KOPT-K1 (cell line): Measurements from ENCODE around the gene CISH.

Experiments
- H3K27ac ChIP-seq: fragments of 200-600 bp; sonication (generic); 2 replicates; pipeline ENCODE4 v1.5.1; 2016; ENCODE audit warnings: antibody characterized with exemption, mild to moderate bottlenecking, low read depth, low read length; ENCODE audit not compliant: poor library complexity, severe bottlenecking
- H3K36me3 ChIP-seq: fragments of 200-600 bp; sonication (generic); 2 replicates; pipeline ENCODE4 v1.5.1; 2017; ENCODE audit warnings: antibody characterized with exemption, mild to moderate bottlenecking, low read length, moderate library complexity; ENCODE audit not compliant: insufficient read depth
- H3K9me3 ChIP-seq: fragments of 200-600 bp; sonication (generic); 2 replicates; pipeline ENCODE4 v1.5.1; 2017; ENCODE audit warnings: antibody characterized with exemption, low read length, mild to moderate bottlenecking; ENCODE audit not compliant: insufficient read depth, poor library complexity, severe bottlenecking

The CISH gene

GRCh38 chr3:50611464-50612233 is at the start of gene CISH:
Gene CISH, minus strand, starts transcription at chr3:50611774. Its CDS starts 124 bp downstream, at chr3:50611650.
- Histone ChIP-seq H3K9me3 (peaks cover 13% of the 10 kb centered on the region), H3K36me3 (peaks cover 48% of the 10 kb centered on the region), H3K27ac (peak within 1 kb of the TSS; percentile 100)

DNA sequence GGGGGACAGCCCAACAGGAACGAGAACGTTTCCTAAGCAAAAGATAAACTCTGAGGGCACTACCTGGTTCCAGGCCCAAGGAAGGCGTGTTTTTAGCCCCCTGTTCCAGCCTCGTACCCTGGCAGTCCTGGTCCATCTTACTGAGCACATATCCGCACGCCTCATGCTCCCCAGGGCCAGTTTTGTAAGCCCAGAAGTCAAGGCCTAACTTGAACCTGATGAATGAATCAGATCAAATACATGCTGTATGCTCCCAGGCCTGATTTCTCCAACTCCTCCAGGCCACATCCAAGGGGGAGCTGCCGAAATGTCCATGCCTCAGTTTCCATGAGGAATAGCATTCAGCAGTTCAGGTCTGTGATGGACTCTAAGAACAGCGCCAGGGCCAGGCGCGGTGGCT is 48.8 kb upstream of the CISH start:
- no peaks in the 10 kb centered on the region for H3K36me3 ChIP-seq
- no peak overlapping the region for H3K27ac ChIP-seq
- no peaks in the 10 kb centered on the region for H3K9me3 ChIP-seq

DNA sequence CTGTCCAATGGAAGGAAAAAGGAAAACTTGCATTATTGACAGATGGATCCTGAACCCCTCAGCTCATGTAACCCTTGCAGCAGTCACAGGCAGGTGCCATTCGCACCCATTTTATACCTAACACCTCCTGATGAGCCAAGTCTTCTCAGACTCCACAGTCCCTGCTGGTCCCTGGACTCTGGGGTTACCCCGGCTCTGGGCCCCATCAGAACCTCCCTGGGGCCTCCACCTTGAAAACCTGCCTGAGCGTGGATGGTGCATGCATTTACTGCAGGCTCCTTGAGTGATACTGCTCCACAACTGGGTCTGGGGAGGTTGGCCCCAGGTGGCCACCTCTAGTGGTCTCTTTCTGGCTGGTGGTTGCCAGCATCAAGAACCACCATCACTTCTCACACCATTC is 47.3 kb upstream of the CISH start:
- H3K27ac ChIP-seq, result no peak overlapping the region
- no peaks in the 10 kb centered on the region for H3K9me3 ChIP-seq
- no peaks in the 10 kb centered on the region for H3K36me3 ChIP-seq

GRCh38 chr3:50658416-50658815 is 46.8 kb upstream of the CISH start:
- Histone ChIP-seq H3K27ac (no peak overlapping the region), H3K9me3 (no peaks in the 10 kb centered on the region), H3K36me3 (no peaks in the 10 kb centered on the region)

- Histone ChIP-seq H3K27ac (no peak overlapping the region), H3K9me3 (no peaks in the 10 kb centered on the region), H3K36me3 (no peaks in the 10 kb centered on the region)
Observed at GRCh38 chr3:50657816-50658215, 46.2 kb upstream of the CISH start.

GRCh38 chr3:50657407-50657806 is 45.8 kb upstream of the CISH start:
- H3K36me3 ChIP-seq, result no peaks in the 10 kb centered on the region
- no peaks in the 10 kb centered on the region for H3K9me3 ChIP-seq
- no peak overlapping the region for H3K27ac ChIP-seq

DNA sequence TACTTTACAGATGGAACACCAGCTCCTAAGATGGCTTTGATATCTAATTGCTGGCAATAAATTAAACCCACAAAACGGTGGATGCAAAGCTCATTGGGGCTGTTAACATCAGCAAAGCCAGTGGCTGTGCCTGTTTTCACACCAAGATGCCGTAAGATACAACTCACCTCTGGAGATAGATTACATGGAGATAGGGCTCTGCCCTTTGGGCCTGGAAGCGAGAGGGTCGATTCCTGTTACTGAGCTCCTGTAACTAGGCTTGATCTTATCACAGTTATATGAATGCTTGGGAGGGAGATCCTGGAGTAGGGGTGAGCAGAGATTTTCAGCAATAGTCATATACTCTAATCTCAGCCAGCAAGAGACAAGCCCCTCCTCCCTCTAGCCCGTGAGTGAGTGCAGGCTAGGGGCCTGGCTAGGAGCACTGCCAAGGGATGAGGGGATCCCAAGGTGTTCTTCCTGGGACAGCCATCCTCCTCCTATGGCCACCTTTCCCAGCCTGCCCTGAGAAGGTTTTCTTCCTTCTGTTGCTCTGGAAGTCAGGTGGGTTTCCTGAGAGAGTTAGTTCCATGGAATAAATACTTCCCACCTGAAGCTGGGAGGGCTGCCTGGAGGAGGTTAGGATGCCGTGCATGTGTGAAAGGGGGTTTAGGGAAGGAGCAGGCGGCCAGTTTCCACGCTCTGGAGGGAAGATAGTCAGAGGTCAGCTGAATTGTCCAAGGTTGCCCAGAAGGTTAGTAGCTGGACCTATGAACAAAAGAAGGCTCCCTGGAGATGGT is 45.0 kb upstream of the CISH start:
- H3K36me3 ChIP-seq, result no peaks in the 10 kb centered on the region
- no peaks in the 10 kb centered on the region for H3K9me3 ChIP-seq
- H3K27ac ChIP-seq, result no peak overlapping the region

DNA sequence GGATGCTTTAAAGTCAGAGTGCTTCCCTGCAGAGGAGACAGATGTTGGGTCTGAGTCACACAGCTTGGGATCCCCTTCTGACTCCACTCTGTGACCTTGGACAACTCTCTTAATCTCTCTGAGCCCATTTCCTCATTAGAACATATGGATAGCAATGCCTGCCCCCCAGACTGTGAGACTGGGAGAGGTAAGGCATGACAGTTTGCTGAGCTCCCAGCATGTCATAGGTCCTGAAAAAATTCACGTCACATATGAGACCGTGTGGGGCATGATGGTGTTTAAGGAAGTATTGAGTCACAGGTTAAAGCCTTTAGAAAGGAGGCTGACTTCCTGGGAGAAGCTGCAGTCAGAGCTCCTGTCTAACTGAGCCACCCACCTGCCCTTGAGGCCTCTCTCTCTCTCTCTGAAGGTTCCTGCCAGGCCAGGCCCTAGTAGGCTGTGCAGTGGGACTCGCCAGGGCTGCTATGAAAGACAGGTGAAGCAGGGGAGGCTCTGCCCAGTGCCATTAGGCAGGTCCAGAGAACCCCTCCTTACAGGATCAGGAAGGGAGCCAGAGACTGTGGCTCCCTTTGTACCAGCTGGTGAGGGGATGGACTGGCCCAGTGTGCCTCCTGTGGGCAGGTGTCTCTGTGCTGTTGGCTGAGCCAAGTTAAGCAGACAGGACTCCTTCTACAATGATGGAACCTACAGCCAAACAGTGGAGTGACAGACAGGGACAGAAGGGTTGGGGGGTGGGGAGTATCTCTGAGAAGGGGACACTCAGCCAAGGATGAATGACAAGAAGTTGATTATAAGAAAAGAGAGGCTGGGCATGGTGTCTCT is 43.6 kb upstream of the CISH start:
- Histone ChIP-seq H3K36me3 (peaks cover 5% of the 10 kb centered on the region; the same call in 1 of the 2 replicates), H3K27ac (no peak overlapping the region), H3K9me3 (no peaks in the 10 kb centered on the region)

DNA sequence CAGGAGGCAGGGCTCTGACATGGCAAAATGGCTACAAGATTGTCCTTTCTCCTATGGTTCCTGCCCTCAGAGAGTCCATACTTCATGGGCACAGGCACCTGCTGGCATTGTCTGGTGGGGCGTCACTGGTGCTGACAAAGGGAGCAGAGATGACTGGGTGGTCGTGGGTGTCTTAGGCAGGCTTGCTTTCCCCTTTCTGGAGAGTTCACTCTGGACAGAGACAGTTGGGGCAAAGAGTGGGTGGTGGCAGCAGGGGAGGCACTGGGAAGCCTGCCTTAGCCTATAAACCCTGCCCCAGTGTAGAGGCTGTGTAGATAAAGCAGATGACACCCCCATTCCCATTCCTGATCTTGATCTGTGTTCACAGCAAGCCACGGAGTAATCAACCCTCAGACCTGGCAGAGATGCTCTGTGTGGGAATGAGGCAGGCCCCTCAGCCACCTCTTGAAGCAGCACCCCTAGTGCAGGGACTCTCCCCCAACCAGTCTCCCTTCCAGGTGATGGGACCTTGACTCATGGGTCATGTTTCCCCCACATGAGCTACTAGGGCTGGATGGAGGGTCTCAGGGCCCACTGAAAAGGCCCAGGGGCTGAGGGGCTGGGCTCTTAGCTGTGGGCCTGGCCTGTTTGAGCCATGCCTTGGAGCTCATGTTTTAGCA is 42.5 kb upstream of the CISH start:
- Histone ChIP-seq H3K9me3 (no peaks in the 10 kb centered on the region), H3K36me3 (peaks cover 16% of the 10 kb centered on the region)

DNA sequence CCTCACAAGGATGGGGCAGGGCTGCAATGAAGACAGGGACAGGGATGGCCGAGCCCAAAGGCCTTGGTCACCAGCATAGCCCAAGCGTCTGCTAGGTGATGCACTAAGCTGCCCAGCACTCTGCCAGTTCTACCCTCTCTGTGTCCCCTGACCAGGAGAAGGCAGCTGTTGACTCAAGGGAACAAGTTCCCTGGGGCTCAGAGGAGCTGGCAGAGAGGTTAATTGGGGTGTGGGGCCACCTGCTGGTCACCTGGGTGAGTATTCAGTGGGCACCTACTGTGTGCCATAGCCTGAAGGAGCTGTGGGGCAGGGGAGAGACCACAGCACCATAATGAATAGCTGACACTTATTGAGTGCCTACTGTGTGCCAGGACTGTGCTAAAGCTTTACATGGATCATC is 41.1 kb upstream of the CISH start:
- H3K9me3 ChIP-seq, result no peaks in the 10 kb centered on the region
- H3K27ac ChIP-seq, result no peak overlapping the region
- peaks cover 30% of the 10 kb centered on the region for H3K36me3 ChIP-seq

More for the DNA sequence above, 42.5 kb upstream of the CISH start:
- no peak overlapping the region for H3K27ac ChIP-seq

DNA sequence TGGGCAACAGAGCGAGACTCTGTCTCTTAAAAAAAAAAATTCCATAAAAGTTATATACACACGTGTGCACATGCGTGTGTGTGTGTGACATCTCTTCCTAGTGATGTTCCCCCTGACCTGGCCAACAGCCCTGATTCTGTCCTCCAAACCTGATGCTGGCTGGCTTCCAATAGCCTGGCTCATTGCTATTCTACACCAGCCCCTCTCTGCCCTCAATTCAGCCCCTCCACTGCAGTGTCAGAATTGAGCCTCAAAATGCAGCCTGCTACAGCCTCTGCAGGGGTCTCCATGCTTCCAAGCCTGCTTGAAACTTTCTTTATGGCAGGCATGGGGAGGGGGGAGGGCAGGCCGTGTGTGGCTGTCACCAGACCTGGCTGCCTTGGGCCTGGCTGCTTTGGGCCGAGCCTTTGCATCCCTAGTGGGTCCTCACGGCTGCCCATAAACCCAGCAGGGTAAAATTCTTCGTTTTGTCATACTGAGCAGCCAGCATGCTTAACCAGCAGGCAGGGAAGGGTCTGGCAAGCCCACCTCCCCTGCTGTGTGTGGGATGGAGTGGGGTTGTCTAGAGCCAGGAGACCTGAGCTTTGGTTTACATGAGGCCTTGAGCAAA is 40.5 kb upstream of the CISH start:
- peaks cover 37% of the 10 kb centered on the region for H3K36me3 ChIP-seq
- no peaks in the 10 kb centered on the region for H3K9me3 ChIP-seq
- H3K27ac ChIP-seq, result no peak overlapping the region

- Histone ChIP-seq H3K36me3 (peaks cover 43% of the 10 kb centered on the region), H3K9me3 (no peaks in the 10 kb centered on the region), H3K27ac (no peak overlapping the region)
Observed at GRCh38 chr3:50651445-50651844, 39.9 kb upstream of the CISH start.

DNA sequence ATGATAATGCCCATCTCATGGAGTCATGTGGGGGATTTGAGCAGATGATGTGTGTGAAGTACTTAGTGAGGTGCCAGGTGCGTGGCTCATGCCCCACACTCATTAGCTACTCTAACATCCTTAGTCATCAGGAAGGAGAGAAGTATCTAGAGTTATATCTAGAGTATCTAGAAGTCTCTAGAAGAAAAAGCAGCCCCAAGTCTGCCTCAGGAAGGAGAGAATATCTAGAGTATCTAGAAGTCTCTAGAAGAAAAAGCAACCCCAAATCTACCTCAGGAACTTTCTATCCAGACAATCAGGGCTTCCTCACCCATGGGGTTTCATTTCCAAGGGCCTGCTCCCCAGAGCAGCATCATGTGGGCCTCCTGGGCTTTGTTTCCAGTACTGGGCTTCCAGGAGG is 38.4 kb upstream of the CISH start:
- Histone ChIP-seq H3K9me3 (no peaks in the 10 kb centered on the region), H3K36me3 (peaks cover 57% of the 10 kb centered on the region), H3K27ac (no peak overlapping the region)

GRCh38 chr3:50649451-50649931 is 37.9 kb upstream of the CISH start:
- Histone ChIP-seq H3K9me3 (no peaks in the 10 kb centered on the region), H3K27ac (no peak overlapping the region), H3K36me3 (peaks cover 62% of the 10 kb centered on the region)
